IMR-90 (cell line): ENCODE data around the gene KLHL20. TPM values are rescaled to one million over a fixed set of nuclear protein-coding genes. Genes with fewer than 3 reads are reported as not detected.
"Not testable (repeated sequence)": the region's sequence is repeated elsewhere in the genome, so short reads cannot be mapped to it uniquely, and the experiment has no call there.

Experiments
- ATAC-seq: fragments of 200-7000 bp; cut with Tn5 transposase; 2 replicates; pipeline ENCODE4 v1.9.1; 2020; ENCODE audit warnings: low read depth, mild to moderate bottlenecking, moderate library complexity
- BruUV-seq: library from RNA; stranded (reverse); fragments of 400-500 nt; replicated peaks from 2 replicates; lab custom pipeline; 2021; lab: Mats Ljungman, UMichigan
- CTCF ChIA-PET: fragments of 300-600 bp; formaldehyde crosslinking; extraction: SDS; loops from one replicate; lab custom pipeline; 2021; ENCODE audit warnings: antibody characterized with exemption; lab: Yijun Ruan, JAX
- POLR2A ChIA-PET: fragments of 300-600 bp; sonication (Branson Sonifier 250); formaldehyde crosslinking; loops from one replicate; lab custom pipeline; 2022; ENCODE audit warnings: antibody characterized with exemption; ENCODE audit not compliant: unreplicated experiment; lab: Charles Lee
- DNase-seq: peaks from one replicate; pipeline ENCODE4 v3.0.0; 2013
- H2AFZ ChIP-seq: replicated peaks from 2 replicates; pipeline ENCODE3; 2013; ENCODE audit warnings: low read length, mild to moderate bottlenecking; ENCODE audit not compliant: poor library complexity
- H2AK5ac ChIP-seq: 2 replicates; pipeline ENCODE4 v1.6.1; 2013; ENCODE audit warnings: low read depth, low read length, inconsistent platforms
- H2AK9ac ChIP-seq: replicated peaks from 2 replicates; pipeline ENCODE3; 2013; ENCODE audit warnings: mild to moderate bottlenecking, low read depth, low read length, moderate library complexity; ENCODE audit not compliant: poor library complexity
- H2BK120ac ChIP-seq: 2 replicates; pipeline ENCODE4 v1.6.1; 2013; ENCODE audit warnings: low read depth, low read length, inconsistent platforms
- H2BK15ac ChIP-seq: 3 replicates; pipeline ENCODE4 v1.6.1; 2013; ENCODE audit warnings: low read depth, low read length, inconsistent platforms
- H2BK20ac ChIP-seq: 2 replicates; pipeline ENCODE4 v1.6.1; 2013; ENCODE audit warnings: low read depth, mild to moderate bottlenecking, inconsistent platforms, low read length, moderate library complexity
- H2BK5ac ChIP-seq: 2 replicates; pipeline ENCODE4 v1.6.1; 2013; ENCODE audit warnings: mild to moderate bottlenecking, low read depth, low read length, inconsistent platforms; ENCODE audit not compliant: poor library complexity, severe bottlenecking
- H3K14ac ChIP-seq: replicated peaks from 2 replicates; pipeline ENCODE4 v1.6.1; 2013; ENCODE audit warnings: low read depth, low read length, inconsistent platforms
- H3K18ac ChIP-seq: 2 replicates; pipeline ENCODE4 v1.6.1; 2013; ENCODE audit warnings: low read depth, low read length, control low read depth
- H3K23ac ChIP-seq: 2 replicates; pipeline ENCODE4 v1.6.1; 2013; ENCODE audit warnings: low read depth, low read length, inconsistent platforms
- H3K27ac ChIP-seq: 2 replicates; pipeline ENCODE4 v1.5.1; 2013; ENCODE audit warnings: mild to moderate bottlenecking, control low read depth, low read length; ENCODE audit not compliant: insufficient read depth
- H3K27me3 ChIP-seq: 2 replicates; pipeline ENCODE4 v1.6.1; 2013; ENCODE audit warnings: low read length; ENCODE audit not compliant: control insufficient read depth, insufficient read depth
- H3K36me3 ChIP-seq: 2 replicates; pipeline ENCODE4 v1.6.1; 2013; ENCODE audit warnings: low read length, mixed read lengths; ENCODE audit not compliant: control insufficient read depth, insufficient read depth
- H3K4ac ChIP-seq: 2 replicates; pipeline ENCODE4 v1.6.1; 2013; ENCODE audit warnings: low read depth, low read length, inconsistent platforms
- H3K4me1 ChIP-seq: 2 replicates; pipeline ENCODE4 v1.6.1; 2013; ENCODE audit warnings: low read length, mixed read lengths; ENCODE audit not compliant: control insufficient read depth, insufficient read depth
- H3K4me2 ChIP-seq: 2 replicates; pipeline ENCODE4 v1.6.1; 2013; ENCODE audit warnings: low read depth, mild to moderate bottlenecking, control low read depth, low read length, moderate library complexity
- H3K4me3 ChIP-seq: 2 replicates; pipeline ENCODE4 v1.5.1; 2013; ENCODE audit warnings: low read depth, mild to moderate bottlenecking, control low read depth, low read length, moderate library complexity; ENCODE audit not compliant: insufficient read depth
- H3K56ac ChIP-seq: 2 replicates; pipeline ENCODE4 v1.6.1; 2013; ENCODE audit warnings: low read length, inconsistent platforms; ENCODE audit not compliant: insufficient read depth; ENCODE audit errors: extremely low read depth
- H3K79me1 ChIP-seq, 2 experiments: 2 replicates each; pipeline ENCODE4 v1.6.1; 2013; ENCODE audit warnings: low read length in 2 of 2, inconsistent platforms in 1 of 2, low read depth in 1 of 2
- H3K9ac ChIP-seq: 2 replicates; pipeline ENCODE4 v1.6.1; 2013; ENCODE audit warnings: low read depth, low read length, control low read depth
- H3K9me1 ChIP-seq: 2 replicates; pipeline ENCODE4 v1.6.1; 2013; ENCODE audit warnings: low read length, inconsistent platforms; ENCODE audit not compliant: insufficient read depth
- H3K9me3 ChIP-seq: 2 replicates; pipeline ENCODE4 v1.6.1; 2013; ENCODE audit warnings: low read length; ENCODE audit not compliant: control insufficient read depth, insufficient read depth
- H4K20me1 ChIP-seq: 2 replicates; pipeline ENCODE4 v1.6.1; 2013; ENCODE audit warnings: low read length, inconsistent platforms; ENCODE audit not compliant: insufficient read depth
- H4K5ac ChIP-seq: 2 replicates; pipeline ENCODE4 v1.6.1; 2013; ENCODE audit warnings: mild to moderate bottlenecking, low read depth, low read length, control low read depth
- H4K8ac ChIP-seq, 2 experiments: 2 replicates each; pipeline ENCODE4 v1.6.1; 2013; ENCODE audit warnings: low read depth in 2 of 2, low read length in 2 of 2, control low read depth in 1 of 2, inconsistent platforms in 1 of 2
- H4K91ac ChIP-seq: 2 replicates; pipeline ENCODE4 v1.6.1; 2013; ENCODE audit warnings: low read depth, low read length, inconsistent platforms; ENCODE audit not compliant: insufficient read depth
- WGBS, 2 experiments: methylation state at CpG; one replicate each; pipeline versions ENCODE4 v1.1.5 to v1.1.7; 2013; ENCODE audit warnings: missing lambda C conversion rate in 2 of 2; ENCODE audit not compliant: insufficient read length in 1 of 2; ENCODE audit errors: extremely low coverage in 2 of 2; 5-methylcytosine and 5-hydroxymethylcytosine counted together
- dilution Hi-C: fragments of 300-500 bp; cut with HindIII; formaldehyde crosslinking; loops from one replicate; pipeline ENCODE4 v1.14.3; 2018; ENCODE audit warnings: low sequenced_read_pairs; ENCODE audit not compliant: unreplicated experiment
- in situ Hi-C: fragments of 300-500 bp; cut with MboI; formaldehyde crosslinking; loops from 3 replicates; pipeline ENCODE4 v1.14.3; 2019; ENCODE audit warnings: low sequenced_read_pairs, inconsistent platforms, mixed read lengths
- intact Hi-C: fragments of 100-400 bp; cut with micrococcal nuclease; formaldehyde crosslinking; loops from 2 replicates; pipeline ENCODE4 v1.10.0; 2022
- polyA plus RNA-seq, 3 experiments: library from polyadenylated mRNA; depleted of rRNA; stranded (reverse); fragments of >200 nt; gene quantifications; 2 replicates each; pipeline ENCODE4 v1.2.3, GENCODE V29; 2012; ENCODE audit warnings: low replicate concordance in 1 of 3
- total RNA-seq: library from RNA; depleted of rRNA; stranded (reverse); fragments of >200 nt; gene quantifications from 2 replicates; pipeline ENCODE4 v1.2.3, GENCODE V29; 2012

The KLHL20 gene
- total and polyA plus RNA-seq, 2 of the 4 experiments (the other 2 are of a cell fraction), result 13.5 to 23.3 TPM

GRCh38 chr1:173731331-173731730 lies 16.6 kb downstream of the KLHL20 start:
- H2BK120ac ChIP-seq, H3K4ac ChIP-seq, H4K91ac ChIP-seq, H2AK9ac ChIP-seq, H2BK20ac ChIP-seq, POLR2A ChIA-PET, H3K27me3 ChIP-seq, H4K20me1 ChIP-seq, H2AK5ac ChIP-seq, CTCF ChIA-PET, H3K4me2 ChIP-seq, H3K9me1 ChIP-seq, H3K14ac ChIP-seq, H3K4me1 ChIP-seq, H3K9ac ChIP-seq, H2AFZ ChIP-seq, ATAC-seq, BruUV-seq, DNase-seq, H4K8ac ChIP-seq, H3K9me3 ChIP-seq, H3K18ac ChIP-seq, H3K27ac ChIP-seq, H3K79me1 ChIP-seq, H2BK5ac ChIP-seq, in situ Hi-C loops, H3K4me3 ChIP-seq, H3K56ac ChIP-seq, H3K23ac ChIP-seq, H2BK15ac ChIP-seq, intact Hi-C loops, H4K5ac ChIP-seq, dilution Hi-C loops: not testable (repeated sequence)
- peaks cover 13% of the 10 kb centered on the region; the same call in 1 of the 2 replicates for H3K36me3 ChIP-seq
- no CpG with 5 or more reads among the region's 1 CpG for WGBS, 2 experiments
